Suprapubic skin (tissue), 3 donors: ENCODE data around the gene SLC7A6.

ENCODE experiments used
- POLR2A ChIP-seq, 2 donors: fragments of 450-650 bp; IDR thresholded peaks; one replicate each; pipeline ENCODE4 v1.6.1; 2017; ENCODE audit warnings: antibody characterized with exemption in 2 of 2, mild to moderate bottlenecking in 2 of 2, moderate library complexity in 2 of 2
- TF ChIP-seq, protein P1 (sequence below), 2 donors: fragments of 200-600 bp in 1 of 2; fragments of 450-650 bp in 1 of 2; sonication (generic) in 1 of 2; IDR thresholded peaks; one replicate each; pipeline ENCODE4 v1.5.1; 2016 to 2019; ENCODE audit warnings: antibody characterized with exemption in 2 of 2, mild to moderate bottlenecking in 1 of 2, moderate library complexity in 1 of 2

DNA sequence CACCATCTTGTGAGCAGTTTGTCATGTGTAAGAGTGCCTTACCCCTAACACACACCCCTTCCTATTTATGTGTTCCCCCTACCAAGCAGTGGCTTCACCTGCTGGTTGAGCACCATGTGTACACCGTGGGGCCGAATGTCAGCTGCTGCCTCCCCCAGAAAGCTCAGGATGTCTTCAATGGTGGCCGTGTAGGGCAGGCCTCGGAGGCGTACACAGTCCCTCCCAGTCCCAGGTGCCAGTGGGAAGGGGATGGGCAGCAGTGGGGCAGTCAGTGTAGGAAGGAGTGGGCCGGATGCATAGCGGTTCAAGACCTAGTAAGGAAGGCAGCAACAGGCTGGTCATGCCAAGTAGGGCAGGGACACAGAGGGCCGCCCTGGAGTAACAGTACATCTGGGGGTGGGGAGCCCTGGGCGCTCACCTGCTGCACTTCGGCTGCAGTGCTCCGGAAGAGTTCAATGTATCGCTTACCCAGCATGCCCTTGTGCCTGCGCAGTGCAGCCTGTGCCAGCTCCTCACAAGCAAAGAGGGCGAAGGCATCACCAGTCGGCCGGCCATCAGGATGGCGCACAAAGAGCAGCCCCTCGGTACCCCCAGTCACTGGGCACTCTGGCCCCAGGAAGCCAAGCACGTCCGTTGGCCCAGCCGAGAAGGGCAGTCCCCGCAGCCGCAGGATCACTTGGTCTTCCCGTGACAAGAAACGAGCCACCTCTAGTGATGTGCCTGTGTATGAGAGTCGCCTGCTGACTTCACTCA is 32.8 kb upstream of the SLC7A6 start:
- TF ChIP-seq, protein P1, sequence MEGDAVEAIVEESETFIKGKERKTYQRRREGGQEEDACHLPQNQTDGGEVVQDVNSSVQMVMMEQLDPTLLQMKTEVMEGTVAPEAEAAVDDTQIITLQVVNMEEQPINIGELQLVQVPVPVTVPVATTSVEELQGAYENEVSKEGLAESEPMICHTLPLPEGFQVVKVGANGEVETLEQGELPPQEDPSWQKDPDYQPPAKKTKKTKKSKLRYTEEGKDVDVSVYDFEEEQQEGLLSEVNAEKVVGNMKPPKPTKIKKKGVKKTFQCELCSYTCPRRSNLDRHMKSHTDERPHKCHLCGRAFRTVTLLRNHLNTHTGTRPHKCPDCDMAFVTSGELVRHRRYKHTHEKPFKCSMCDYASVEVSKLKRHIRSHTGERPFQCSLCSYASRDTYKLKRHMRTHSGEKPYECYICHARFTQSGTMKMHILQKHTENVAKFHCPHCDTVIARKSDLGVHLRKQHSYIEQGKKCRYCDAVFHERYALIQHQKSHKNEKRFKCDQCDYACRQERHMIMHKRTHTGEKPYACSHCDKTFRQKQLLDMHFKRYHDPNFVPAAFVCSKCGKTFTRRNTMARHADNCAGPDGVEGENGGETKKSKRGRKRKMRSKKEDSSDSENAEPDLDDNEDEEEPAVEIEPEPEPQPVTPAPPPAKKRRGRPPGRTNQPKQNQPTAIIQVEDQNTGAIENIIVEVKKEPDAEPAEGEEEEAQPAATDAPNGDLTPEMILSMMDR (IDR thresholded peaks at IDR 0.05) = no peak
- no peak for TF ChIP-seq POLR2A (IDR thresholded peaks at IDR 0.05)
